WTC11 (cell line): ENCODE data around the gene NFAM1. TPM values are rescaled to one million over a fixed set of nuclear protein-coding genes. Genes with fewer than 3 reads are reported as not detected.
A peak's percentile ranks its signal among the peaks of the same experiment; 100 is the strongest.

Experiments used
- ATAC-seq: fragments of 200-7000 bp; cut with Tn5 transposase; 2 replicates; pipeline ENCODE4 v1.10.0; 2021; ENCODE audit warnings: mild to moderate bottlenecking, moderate library complexity
- CTCF ChIA-PET: fragments of 300-600 bp; sonication (Branson Sonifier 250); formaldehyde crosslinking; loops from one replicate; lab custom pipeline; 2021; ENCODE audit warnings: antibody characterized with exemption; lab: Charles Lee
- POLR2A ChIA-PET: fragments of 350-600 bp; sonication (Branson Sonifier 250); formaldehyde crosslinking; loops from one replicate; lab custom pipeline; 2021; ENCODE audit warnings: antibody characterized with exemption; lab: Charles Lee
- DNase-seq: peaks from one replicate; pipeline ENCODE4 v3.0.0; 2021; ENCODE audit warnings: low spot score
- H3K27ac Mint-ChIP-seq: 2 replicates; pipeline ENCODE4 v1.8.0; 2021; ENCODE audit warnings: mixed read lengths
- H3K27me3 Mint-ChIP-seq: 2 replicates; pipeline ENCODE4 v1.8.0; 2021; ENCODE audit warnings: low read depth, mild to moderate bottlenecking, moderate library complexity, mixed read lengths
- H3K36me3 Mint-ChIP-seq: 2 replicates; pipeline ENCODE4 v1.8.0; 2021; ENCODE audit warnings: mixed read lengths
- H3K4me1 Mint-ChIP-seq: 2 replicates; pipeline ENCODE4 v1.8.0; 2022; ENCODE audit warnings: mixed read lengths
- H3K4me3 Mint-ChIP-seq: 2 replicates; pipeline ENCODE4 v1.8.0; 2021; ENCODE audit warnings: mild to moderate bottlenecking, moderate library complexity, mixed read lengths
- H3K9me3 Mint-ChIP-seq: 2 replicates; pipeline ENCODE4 v1.8.0; 2021; ENCODE audit warnings: mixed read lengths
- ATF6 ChIP-seq: sonication (generic); formaldehyde crosslinking; IDR thresholded peaks from 2 replicates; pipeline ENCODE4 v1.8.1; 2023; ENCODE audit warnings: mild to moderate bottlenecking, missing genetic modification reagents
- CBFB ChIP-seq: sonication (generic); formaldehyde crosslinking; IDR thresholded peaks from 2 replicates; pipeline ENCODE4 v1.8.1; 2022; ENCODE audit warnings: mild to moderate bottlenecking, low read depth, missing genetic modification reagents
- CREB1 ChIP-seq: sonication (generic); formaldehyde crosslinking; IDR thresholded peaks from 2 replicates; pipeline ENCODE4 v1.8.0; 2023; ENCODE audit warnings: mild to moderate bottlenecking, missing genetic modification reagents
- MAX ChIP-seq: sonication (generic); formaldehyde crosslinking; IDR thresholded peaks from 2 replicates; pipeline ENCODE4 v1.8.0; 2022; ENCODE audit warnings: mild to moderate bottlenecking, missing genetic modification reagents
- MLX ChIP-seq: sonication (generic); formaldehyde crosslinking; IDR thresholded peaks from 2 replicates; pipeline ENCODE4 v1.8.1; 2023; ENCODE audit warnings: mild to moderate bottlenecking, missing genetic modification reagents, moderate library complexity
- NFATC4 ChIP-seq: fragments of 250-450 bp; sonication (Bioruptor Pico); IDR thresholded peaks from 2 replicates; pipeline ENCODE4 v1.9.0; 2021; ENCODE audit warnings: mild to moderate bottlenecking
- NFYB ChIP-seq: sonication (generic); formaldehyde crosslinking; conservative IDR thresholded peaks from 2 replicates; pipeline ENCODE4 v1.8.0; 2022; ENCODE audit warnings: low read depth, missing genetic modification reagents
- PRDM15 ChIP-seq: sonication (generic); formaldehyde crosslinking; IDR thresholded peaks from 2 replicates; pipeline ENCODE4 v1.8.0; 2022; ENCODE audit warnings: missing genetic modification reagents
- ZBTB21 ChIP-seq: sonication (generic); formaldehyde crosslinking; IDR thresholded peaks from 2 replicates; pipeline ENCODE4 v1.8.1; 2023; ENCODE audit warnings: mild to moderate bottlenecking, missing genetic modification reagents, borderline replicate concordance
- ZNF396 ChIP-seq: fragments of 250-450 bp; sonication (Bioruptor Pico); IDR thresholded peaks from 2 replicates; pipeline ENCODE4 v1.8.0; 2021; ENCODE audit warnings: mild to moderate bottlenecking, moderate library complexity, borderline replicate concordance
- ZNF423 ChIP-seq: fragments of 250-450 bp; sonication (Bioruptor Pico); IDR thresholded peaks from 2 replicates; pipeline ENCODE4 v2.1.2; 2022; ENCODE audit warnings: mild to moderate bottlenecking, moderate library complexity
- total RNA-seq: library from RNA; stranded (reverse); gene quantifications from 3 replicates; pipeline ENCODE4 v1.2.3, GENCODE V29; 2021
- TF ChIP-seq, protein P1 (sequence below): sonication (generic); formaldehyde crosslinking; IDR thresholded peaks from 2 replicates; pipeline ENCODE4 v1.8.1; 2023; ENCODE audit warnings: mild to moderate bottlenecking, missing genetic modification reagents, borderline replicate concordance
- TF ChIP-seq, protein P2 (sequence below): sonication (generic); formaldehyde crosslinking; IDR thresholded peaks from 2 replicates; pipeline ENCODE4 v1.8.0; 2023; ENCODE audit warnings: missing genetic modification reagents, mild to moderate bottlenecking, borderline replicate concordance
- TF ChIP-seq, protein P3 (sequence below): fragments of 250-450 bp; sonication (Bioruptor Pico); IDR thresholded peaks from 2 replicates; pipeline ENCODE4 v1.9.0; 2021; ENCODE audit warnings: mild to moderate bottlenecking, borderline replicate concordance

The NFAM1 gene
- total RNA-seq, 1 experiment from 2014 or later, result 1.6 TPM

DNA sequence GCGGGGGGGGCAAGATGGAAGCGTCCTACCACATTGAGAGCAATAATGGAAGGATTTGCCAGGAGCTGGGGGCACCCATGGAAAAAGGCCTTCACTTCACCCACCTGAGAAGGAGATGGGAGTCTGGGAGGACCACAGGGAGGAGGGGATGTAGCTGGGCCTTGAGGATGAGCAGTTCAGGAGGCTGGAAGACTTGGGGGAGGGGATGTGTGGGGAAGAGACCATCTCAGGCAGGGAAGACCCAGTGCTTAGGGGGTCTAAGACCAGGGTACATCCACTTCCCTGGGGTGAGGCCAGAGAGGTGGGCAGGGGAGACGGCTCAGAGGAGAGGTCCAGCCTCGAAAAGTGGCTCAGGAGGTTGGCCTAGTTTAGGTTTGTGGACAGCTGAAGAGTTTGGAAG is 90.4 kb downstream of the NFAM1 start:
- peak overlapping the region; percentile 26; the same call in 1 of the 2 replicates for H3K4me3 Mint-ChIP-seq
- TF ChIP-seq MAX (CRISPR knock-in tag), result no peak
- no peak for TF ChIP-seq ATF6 (CRISPR knock-in tag)
- no peak for TF ChIP-seq CREB1 (CRISPR knock-in tag)
- no peak for TF ChIP-seq NFATC4 (CRISPR knock-in tag)
- TF ChIP-seq ZNF423 (CRISPR knock-in tag), result no peak
- TF ChIP-seq, protein P1, sequence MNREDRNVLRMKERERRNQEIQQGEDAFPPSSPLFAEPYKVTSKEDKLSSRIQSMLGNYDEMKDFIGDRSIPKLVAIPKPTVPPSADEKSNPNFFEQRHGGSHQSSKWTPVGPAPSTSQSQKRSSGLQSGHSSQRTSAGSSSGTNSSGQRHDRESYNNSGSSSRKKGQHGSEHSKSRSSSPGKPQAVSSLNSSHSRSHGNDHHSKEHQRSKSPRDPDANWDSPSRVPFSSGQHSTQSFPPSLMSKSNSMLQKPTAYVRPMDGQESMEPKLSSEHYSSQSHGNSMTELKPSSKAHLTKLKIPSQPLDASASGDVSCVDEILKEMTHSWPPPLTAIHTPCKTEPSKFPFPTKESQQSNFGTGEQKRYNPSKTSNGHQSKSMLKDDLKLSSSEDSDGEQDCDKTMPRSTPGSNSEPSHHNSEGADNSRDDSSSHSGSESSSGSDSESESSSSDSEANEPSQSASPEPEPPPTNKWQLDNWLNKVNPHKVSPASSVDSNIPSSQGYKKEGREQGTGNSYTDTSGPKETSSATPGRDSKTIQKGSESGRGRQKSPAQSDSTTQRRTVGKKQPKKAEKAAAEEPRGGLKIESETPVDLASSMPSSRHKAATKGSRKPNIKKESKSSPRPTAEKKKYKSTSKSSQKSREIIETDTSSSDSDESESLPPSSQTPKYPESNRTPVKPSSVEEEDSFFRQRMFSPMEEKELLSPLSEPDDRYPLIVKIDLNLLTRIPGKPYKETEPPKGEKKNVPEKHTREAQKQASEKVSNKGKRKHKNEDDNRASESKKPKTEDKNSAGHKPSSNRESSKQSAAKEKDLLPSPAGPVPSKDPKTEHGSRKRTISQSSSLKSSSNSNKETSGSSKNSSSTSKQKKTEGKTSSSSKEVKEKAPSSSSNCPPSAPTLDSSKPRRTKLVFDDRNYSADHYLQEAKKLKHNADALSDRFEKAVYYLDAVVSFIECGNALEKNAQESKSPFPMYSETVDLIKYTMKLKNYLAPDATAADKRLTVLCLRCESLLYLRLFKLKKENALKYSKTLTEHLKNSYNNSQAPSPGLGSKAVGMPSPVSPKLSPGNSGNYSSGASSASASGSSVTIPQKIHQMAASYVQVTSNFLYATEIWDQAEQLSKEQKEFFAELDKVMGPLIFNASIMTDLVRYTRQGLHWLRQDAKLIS (CRISPR knock-in tag), result no peak
- no peak for TF ChIP-seq NFYB (CRISPR knock-in tag)
- TF ChIP-seq PRDM15, result no peak
- TF ChIP-seq, protein P2, sequence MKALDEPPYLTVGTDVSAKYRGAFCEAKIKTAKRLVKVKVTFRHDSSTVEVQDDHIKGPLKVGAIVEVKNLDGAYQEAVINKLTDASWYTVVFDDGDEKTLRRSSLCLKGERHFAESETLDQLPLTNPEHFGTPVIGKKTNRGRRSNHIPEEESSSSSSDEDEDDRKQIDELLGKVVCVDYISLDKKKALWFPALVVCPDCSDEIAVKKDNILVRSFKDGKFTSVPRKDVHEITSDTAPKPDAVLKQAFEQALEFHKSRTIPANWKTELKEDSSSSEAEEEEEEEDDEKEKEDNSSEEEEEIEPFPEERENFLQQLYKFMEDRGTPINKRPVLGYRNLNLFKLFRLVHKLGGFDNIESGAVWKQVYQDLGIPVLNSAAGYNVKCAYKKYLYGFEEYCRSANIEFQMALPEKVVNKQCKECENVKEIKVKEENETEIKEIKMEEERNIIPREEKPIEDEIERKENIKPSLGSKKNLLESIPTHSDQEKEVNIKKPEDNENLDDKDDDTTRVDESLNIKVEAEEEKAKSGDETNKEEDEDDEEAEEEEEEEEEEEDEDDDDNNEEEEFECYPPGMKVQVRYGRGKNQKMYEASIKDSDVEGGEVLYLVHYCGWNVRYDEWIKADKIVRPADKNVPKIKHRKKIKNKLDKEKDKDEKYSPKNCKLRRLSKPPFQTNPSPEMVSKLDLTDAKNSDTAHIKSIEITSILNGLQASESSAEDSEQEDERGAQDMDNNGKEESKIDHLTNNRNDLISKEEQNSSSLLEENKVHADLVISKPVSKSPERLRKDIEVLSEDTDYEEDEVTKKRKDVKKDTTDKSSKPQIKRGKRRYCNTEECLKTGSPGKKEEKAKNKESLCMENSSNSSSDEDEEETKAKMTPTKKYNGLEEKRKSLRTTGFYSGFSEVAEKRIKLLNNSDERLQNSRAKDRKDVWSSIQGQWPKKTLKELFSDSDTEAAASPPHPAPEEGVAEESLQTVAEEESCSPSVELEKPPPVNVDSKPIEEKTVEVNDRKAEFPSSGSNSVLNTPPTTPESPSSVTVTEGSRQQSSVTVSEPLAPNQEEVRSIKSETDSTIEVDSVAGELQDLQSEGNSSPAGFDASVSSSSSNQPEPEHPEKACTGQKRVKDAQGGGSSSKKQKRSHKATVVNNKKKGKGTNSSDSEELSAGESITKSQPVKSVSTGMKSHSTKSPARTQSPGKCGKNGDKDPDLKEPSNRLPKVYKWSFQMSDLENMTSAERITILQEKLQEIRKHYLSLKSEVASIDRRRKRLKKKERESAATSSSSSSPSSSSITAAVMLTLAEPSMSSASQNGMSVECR, result no peak
- TF ChIP-seq ZNF396 (CRISPR knock-in tag), result no peak
- no peak for TF ChIP-seq ZBTB21 (CRISPR knock-in tag)
- TF ChIP-seq, protein P3, sequence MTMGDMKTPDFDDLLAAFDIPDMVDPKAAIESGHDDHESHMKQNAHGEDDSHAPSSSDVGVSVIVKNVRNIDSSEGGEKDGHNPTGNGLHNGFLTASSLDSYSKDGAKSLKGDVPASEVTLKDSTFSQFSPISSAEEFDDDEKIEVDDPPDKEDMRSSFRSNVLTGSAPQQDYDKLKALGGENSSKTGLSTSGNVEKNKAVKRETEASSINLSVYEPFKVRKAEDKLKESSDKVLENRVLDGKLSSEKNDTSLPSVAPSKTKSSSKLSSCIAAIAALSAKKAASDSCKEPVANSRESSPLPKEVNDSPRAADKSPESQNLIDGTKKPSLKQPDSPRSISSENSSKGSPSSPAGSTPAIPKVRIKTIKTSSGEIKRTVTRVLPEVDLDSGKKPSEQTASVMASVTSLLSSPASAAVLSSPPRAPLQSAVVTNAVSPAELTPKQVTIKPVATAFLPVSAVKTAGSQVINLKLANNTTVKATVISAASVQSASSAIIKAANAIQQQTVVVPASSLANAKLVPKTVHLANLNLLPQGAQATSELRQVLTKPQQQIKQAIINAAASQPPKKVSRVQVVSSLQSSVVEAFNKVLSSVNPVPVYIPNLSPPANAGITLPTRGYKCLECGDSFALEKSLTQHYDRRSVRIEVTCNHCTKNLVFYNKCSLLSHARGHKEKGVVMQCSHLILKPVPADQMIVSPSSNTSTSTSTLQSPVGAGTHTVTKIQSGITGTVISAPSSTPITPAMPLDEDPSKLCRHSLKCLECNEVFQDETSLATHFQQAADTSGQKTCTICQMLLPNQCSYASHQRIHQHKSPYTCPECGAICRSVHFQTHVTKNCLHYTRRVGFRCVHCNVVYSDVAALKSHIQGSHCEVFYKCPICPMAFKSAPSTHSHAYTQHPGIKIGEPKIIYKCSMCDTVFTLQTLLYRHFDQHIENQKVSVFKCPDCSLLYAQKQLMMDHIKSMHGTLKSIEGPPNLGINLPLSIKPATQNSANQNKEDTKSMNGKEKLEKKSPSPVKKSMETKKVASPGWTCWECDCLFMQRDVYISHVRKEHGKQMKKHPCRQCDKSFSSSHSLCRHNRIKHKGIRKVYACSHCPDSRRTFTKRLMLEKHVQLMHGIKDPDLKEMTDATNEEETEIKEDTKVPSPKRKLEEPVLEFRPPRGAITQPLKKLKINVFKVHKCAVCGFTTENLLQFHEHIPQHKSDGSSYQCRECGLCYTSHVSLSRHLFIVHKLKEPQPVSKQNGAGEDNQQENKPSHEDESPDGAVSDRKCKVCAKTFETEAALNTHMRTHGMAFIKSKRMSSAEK, result no peak
- no peak for TF ChIP-seq MLX
- TF ChIP-seq CBFB (CRISPR knock-in tag), result no peak
- peaks cover 28% of the 10 kb centered on the region for H3K4me1 Mint-ChIP-seq
- ChIA-PET CTCF (interaction anchor here (1.3 to 2.6 kb wide), 5 partner anchors 49 to 225 kb away, joined by 3 to 12 read pairs (median 4); no protein-coding TSS in a partner anchor), POLR2A (no interaction called here)
- H3K27me3 Mint-ChIP-seq, result peaks cover 19% of the 10 kb centered on the region
- H3K9me3 Mint-ChIP-seq, result no peaks in the 10 kb centered on the region
- H3K27ac Mint-ChIP-seq, result no peak overlapping the region
- ATAC-seq (no peak), DNase-seq (no peak)
- H3K36me3 Mint-ChIP-seq, result no peaks in the 10 kb centered on the region
